Neural cell (in vitro differentiated cells): ENCODE results near the gene BCL2L12. TPM values are rescaled to one million over a fixed set of nuclear protein-coding genes. Genes with fewer than 3 reads are reported as not detected.

ENCODE experiments used
- H2AFZ ChIP-seq: fragments of 200-600, 300-800 bp; sonication (generic), shearing (Covaris generic); 2 replicates; pipeline ENCODE4 v1.6.0; 2014; ENCODE audit warnings: low read depth, mild to moderate bottlenecking, antibody characterized with exemption, low read length, moderate library complexity
- H3F3A ChIP-seq: fragments of 200-600 bp; shearing (Covaris generic); 2 replicates; pipeline ENCODE4 v1.6.1; 2016; ENCODE audit warnings: mild to moderate bottlenecking, moderate library complexity, mixed read lengths, antibody characterized with exemption, low read length; ENCODE audit not compliant: insufficient read depth, poor library complexity, severe bottlenecking
- H3K27ac ChIP-seq: fragments of 200-600, 300-800 bp; sonication (generic), shearing (Covaris generic); 2 replicates; pipeline ENCODE4 v1.5.1; 2014; ENCODE audit warnings: mild to moderate bottlenecking, low read length, moderate library complexity
- H3K27me3 ChIP-seq: fragments of 300-800, 200-600 bp; sonication (generic), shearing (Covaris generic); 2 replicates; pipeline ENCODE4 v1.6.0; 2014; ENCODE audit warnings: mild to moderate bottlenecking, low read depth, low read length, moderate library complexity; ENCODE audit not compliant: insufficient read depth
- H3K36me3 ChIP-seq: fragments of 300-800, 200-600 bp; sonication (generic), shearing (Covaris generic); 2 replicates; pipeline ENCODE4 v1.5.1; 2014; ENCODE audit warnings: mild to moderate bottlenecking, antibody characterized with exemption, low read length, moderate library complexity; ENCODE audit not compliant: insufficient read depth
- H3K4me2 ChIP-seq: fragments of 300-800, 200-600 bp; sonication (generic), shearing (Covaris generic); 2 replicates; pipeline ENCODE4 v1.6.0; 2014; ENCODE audit warnings: mild to moderate bottlenecking, low read length
- H3K4me3 ChIP-seq: fragments of 300-800, 200-600 bp; sonication (generic), shearing (Covaris generic); 2 replicates; pipeline ENCODE4 v1.5.1; 2014; ENCODE audit warnings: mild to moderate bottlenecking, low read length, moderate library complexity
- H3K79me2 ChIP-seq: fragments of 200-600 bp; shearing (Covaris generic); replicated peaks from 2 replicates; pipeline ENCODE4 v1.6.0; 2014; ENCODE audit warnings: mild to moderate bottlenecking, low read length, moderate library complexity; ENCODE audit not compliant: insufficient read depth
- H3K9ac ChIP-seq: fragments of 300-800, 200-600 bp; sonication (generic), shearing (Covaris generic); 2 replicates; pipeline ENCODE4 v1.6.1; 2016; ENCODE audit warnings: mild to moderate bottlenecking, low read length, mixed read lengths
- H3K9me2 ChIP-seq: fragments of 200-600 bp; shearing (Covaris generic); 2 replicates; pipeline ENCODE4 v1.6.1; 2016; ENCODE audit warnings: mild to moderate bottlenecking, low read length, mixed read lengths; ENCODE audit not compliant: insufficient read depth
- H3K9me3 ChIP-seq: fragments of 200-600, 300-800 bp; sonication (generic), shearing (Covaris generic); 2 replicates; pipeline ENCODE4 v1.6.1; 2016; ENCODE audit warnings: mild to moderate bottlenecking, mixed run types, low read length, moderate library complexity, mixed read lengths
- H4K20me1 ChIP-seq: fragments of 200-600 bp; shearing (Covaris generic); 2 replicates; pipeline ENCODE4 v1.6.1; 2016; ENCODE audit warnings: mild to moderate bottlenecking, mixed run types; ENCODE audit not compliant: insufficient read depth
- EP300 ChIP-seq: fragments of 450-650 bp; conservative IDR thresholded peaks from 2 replicates; pipeline ENCODE4 v1.6.1; 2014; ENCODE audit warnings: antibody characterized with exemption, mild to moderate bottlenecking, moderate library complexity; ENCODE audit not compliant: poor library complexity, severe bottlenecking
- EZH2 ChIP-seq: fragments of 200-600, 300-800 bp; shearing (Covaris generic), sonication (generic); IDR thresholded peaks from 2 replicates; pipeline ENCODE4 v1.6.1; 2014; ENCODE audit warnings: antibody characterized with exemption, low read length, borderline replicate concordance, mild to moderate bottlenecking; ENCODE audit not compliant: insufficient read depth, poor library complexity, severe bottlenecking
- MXI1 ChIP-seq: fragments of 450-650 bp; conservative IDR thresholded peaks from 2 replicates; pipeline ENCODE4 v1.6.1; 2014; ENCODE audit warnings: antibody characterized with exemption, mild to moderate bottlenecking; ENCODE audit not compliant: poor library complexity, severe bottlenecking
- POLR2AphosphoS5 ChIP-seq: IDR thresholded peaks from 2 replicates; pipeline ENCODE4 v1.6.1; 2012
- RAD21 ChIP-seq: fragments of 450-650 bp; conservative IDR thresholded peaks from 2 replicates; pipeline ENCODE4 v1.6.1; 2014; ENCODE audit warnings: antibody characterized with exemption, mild to moderate bottlenecking, moderate library complexity
- SMC3 ChIP-seq: fragments of 450-650 bp; conservative IDR thresholded peaks from 2 replicates; pipeline ENCODE4 v1.6.1; 2014; ENCODE audit warnings: antibody characterized with exemption, mild to moderate bottlenecking, moderate library complexity; ENCODE audit not compliant: poor library complexity
- TAF1 ChIP-seq: IDR thresholded peaks from 2 replicates; pipeline ENCODE4 v1.6.1; 2012; ENCODE audit warnings: low read depth
- polyA plus RNA-seq: library from polyadenylated mRNA; depleted of rRNA; stranded (reverse); fragments of >200 nt; gene quantifications from 2 replicates; pipeline ENCODE4 v1.2.3, GENCODE V29; 2014
- TF ChIP-seq, protein P1 (sequence below): IDR thresholded peaks from 2 replicates; pipeline ENCODE4 v1.6.1; 2012; ENCODE audit warnings: borderline replicate concordance
- TF ChIP-seq, protein P2 (sequence below): fragments of 450-650 bp; IDR thresholded peaks from 2 replicates; pipeline ENCODE4 v1.5.1; 2014; ENCODE audit warnings: antibody characterized with exemption, mild to moderate bottlenecking, moderate library complexity; ENCODE audit not compliant: poor library complexity, severe bottlenecking

Gene BCL2L12
- polyA plus RNA-seq, 1 donor from 2014 or later = 1.1 TPM

DNA sequence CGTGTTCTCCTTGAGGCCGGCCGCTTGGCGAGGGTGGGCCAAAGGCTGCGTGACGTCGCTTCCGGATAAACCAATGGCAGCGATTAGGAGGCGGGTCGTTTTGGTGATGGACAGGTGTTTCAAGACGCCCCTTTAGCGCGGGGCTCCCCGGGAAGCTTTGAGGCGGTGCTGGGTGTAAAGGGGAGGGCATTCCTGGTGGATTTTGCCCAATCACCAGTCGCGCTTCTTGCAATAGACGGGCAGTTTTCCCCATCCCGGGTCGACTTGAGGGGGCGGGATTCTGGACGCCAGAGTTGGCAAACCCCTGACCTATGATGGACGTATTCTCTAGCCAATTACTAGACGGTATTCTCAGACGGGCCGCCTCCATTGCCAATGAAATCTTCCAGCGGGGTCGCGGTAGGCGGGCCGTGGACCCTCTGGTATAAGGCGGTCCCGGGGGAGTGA lies 11.1 kb downstream of the BCL2L12 start:
- Histone ChIP-seq H3K27ac (peak overlapping the region; percentile 97), H2AFZ (no peak overlapping the region), H3K4me2 (no peak overlapping the region), H3K79me2 (peaks cover 35% of the 10 kb centered on the region), H3K9me2 (no peaks in the 10 kb centered on the region), H3F3A (peaks cover 3% of the 10 kb centered on the region), H3K9me3 (no peaks in the 10 kb centered on the region), H3K9ac (peak overlapping the region; percentile 98), H3K36me3 (no peaks in the 10 kb centered on the region), H3K4me3 (peak overlapping the region; percentile 100), H3K27me3 (no peaks in the 10 kb centered on the region), H4K20me1 (no peaks in the 10 kb centered on the region)
- TF ChIP-seq, protein P1, sequence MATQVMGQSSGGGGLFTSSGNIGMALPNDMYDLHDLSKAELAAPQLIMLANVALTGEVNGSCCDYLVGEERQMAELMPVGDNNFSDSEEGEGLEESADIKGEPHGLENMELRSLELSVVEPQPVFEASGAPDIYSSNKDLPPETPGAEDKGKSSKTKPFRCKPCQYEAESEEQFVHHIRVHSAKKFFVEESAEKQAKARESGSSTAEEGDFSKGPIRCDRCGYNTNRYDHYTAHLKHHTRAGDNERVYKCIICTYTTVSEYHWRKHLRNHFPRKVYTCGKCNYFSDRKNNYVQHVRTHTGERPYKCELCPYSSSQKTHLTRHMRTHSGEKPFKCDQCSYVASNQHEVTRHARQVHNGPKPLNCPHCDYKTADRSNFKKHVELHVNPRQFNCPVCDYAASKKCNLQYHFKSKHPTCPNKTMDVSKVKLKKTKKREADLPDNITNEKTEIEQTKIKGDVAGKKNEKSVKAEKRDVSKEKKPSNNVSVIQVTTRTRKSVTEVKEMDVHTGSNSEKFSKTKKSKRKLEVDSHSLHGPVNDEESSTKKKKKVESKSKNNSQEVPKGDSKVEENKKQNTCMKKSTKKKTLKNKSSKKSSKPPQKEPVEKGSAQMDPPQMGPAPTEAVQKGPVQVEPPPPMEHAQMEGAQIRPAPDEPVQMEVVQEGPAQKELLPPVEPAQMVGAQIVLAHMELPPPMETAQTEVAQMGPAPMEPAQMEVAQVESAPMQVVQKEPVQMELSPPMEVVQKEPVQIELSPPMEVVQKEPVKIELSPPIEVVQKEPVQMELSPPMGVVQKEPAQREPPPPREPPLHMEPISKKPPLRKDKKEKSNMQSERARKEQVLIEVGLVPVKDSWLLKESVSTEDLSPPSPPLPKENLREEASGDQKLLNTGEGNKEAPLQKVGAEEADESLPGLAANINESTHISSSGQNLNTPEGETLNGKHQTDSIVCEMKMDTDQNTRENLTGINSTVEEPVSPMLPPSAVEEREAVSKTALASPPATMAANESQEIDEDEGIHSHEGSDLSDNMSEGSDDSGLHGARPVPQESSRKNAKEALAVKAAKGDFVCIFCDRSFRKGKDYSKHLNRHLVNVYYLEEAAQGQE = no peak
- TF ChIP-seq RAD21 (no peak), EZH2 (no peak), POLR2AphosphoS5 (no peak), MXI1 (no peak), EP300 (no peak), SMC3 (no peak)
- TF ChIP-seq, protein P2, sequence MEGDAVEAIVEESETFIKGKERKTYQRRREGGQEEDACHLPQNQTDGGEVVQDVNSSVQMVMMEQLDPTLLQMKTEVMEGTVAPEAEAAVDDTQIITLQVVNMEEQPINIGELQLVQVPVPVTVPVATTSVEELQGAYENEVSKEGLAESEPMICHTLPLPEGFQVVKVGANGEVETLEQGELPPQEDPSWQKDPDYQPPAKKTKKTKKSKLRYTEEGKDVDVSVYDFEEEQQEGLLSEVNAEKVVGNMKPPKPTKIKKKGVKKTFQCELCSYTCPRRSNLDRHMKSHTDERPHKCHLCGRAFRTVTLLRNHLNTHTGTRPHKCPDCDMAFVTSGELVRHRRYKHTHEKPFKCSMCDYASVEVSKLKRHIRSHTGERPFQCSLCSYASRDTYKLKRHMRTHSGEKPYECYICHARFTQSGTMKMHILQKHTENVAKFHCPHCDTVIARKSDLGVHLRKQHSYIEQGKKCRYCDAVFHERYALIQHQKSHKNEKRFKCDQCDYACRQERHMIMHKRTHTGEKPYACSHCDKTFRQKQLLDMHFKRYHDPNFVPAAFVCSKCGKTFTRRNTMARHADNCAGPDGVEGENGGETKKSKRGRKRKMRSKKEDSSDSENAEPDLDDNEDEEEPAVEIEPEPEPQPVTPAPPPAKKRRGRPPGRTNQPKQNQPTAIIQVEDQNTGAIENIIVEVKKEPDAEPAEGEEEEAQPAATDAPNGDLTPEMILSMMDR = no peak

DNA sequence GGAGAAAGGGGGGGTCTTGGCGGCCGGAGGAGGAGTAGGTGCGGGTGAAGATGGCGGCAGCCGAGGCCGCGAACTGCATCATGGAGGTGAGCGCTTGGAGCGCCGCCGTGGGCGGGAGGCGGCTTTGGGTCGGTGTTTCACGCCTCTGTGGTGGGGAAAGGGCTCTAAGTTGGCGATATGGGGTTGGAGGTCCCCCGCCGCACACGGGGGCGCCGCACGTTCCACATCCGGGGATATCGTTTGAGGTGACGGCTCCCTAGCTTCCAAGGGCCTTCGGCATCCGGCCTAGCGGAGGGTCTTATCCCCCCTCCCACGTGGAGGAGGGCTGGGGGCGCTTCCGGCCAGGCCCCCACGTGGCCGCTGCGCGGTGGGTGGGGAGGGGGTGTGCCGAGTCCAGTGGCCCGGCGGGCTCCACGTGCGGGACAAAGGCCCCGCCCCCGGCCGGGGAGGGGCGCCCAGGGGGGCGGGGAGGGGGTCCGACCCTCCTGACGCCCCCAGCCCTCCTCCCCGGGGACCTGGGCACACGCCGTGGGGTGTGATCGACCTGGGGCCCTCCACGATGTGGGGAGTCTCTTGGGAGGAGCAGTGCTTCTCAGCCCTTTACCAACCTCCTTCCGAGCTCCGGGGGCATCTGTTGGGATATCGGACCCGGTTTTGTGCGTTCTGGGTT lies 11.6 kb downstream of the BCL2L12 start, which contains the start of gene PRMT1:
TSS of gene PRMT1 (plus strand) at position 41 of the 670 bp plus-strand sequence. CDS start at position 51, 10 bp downstream.
- peak; percentile 96 for TF ChIP-seq MXI1
- peak; percentile 48 for TF ChIP-seq EP300
- TF ChIP-seq, protein P2 = peak; percentile 45
- TF ChIP-seq POLR2AphosphoS5 = peak; percentile 98
- peak; percentile 50 for TF ChIP-seq TAF1
- TF ChIP-seq SMC3 = no peak
- no peak for TF ChIP-seq EZH2
- TF ChIP-seq, protein P1 = peak; percentile 64
- no peak for TF ChIP-seq RAD21
- peaks cover 35% of the 10 kb centered on the region for H3K79me2 ChIP-seq
- peak within 1 kb of the TSS; percentile 73 for H2AFZ ChIP-seq

More for the DNA sequence above, 11.6 kb downstream of the BCL2L12 start, which contains the start of gene PRMT1:
- Histone ChIP-seq H3K36me3 (no peaks in the 10 kb centered on the region), H3K4me2 (peak within 1 kb of the TSS; percentile 88), H3K27ac (peak within 1 kb of the TSS; percentile 97), H3K9ac (peak within 1 kb of the TSS; percentile 98), H3K9me3 (no peaks in the 10 kb centered on the region), H3K27me3 (no peaks in the 10 kb centered on the region), H3K9me2 (no peaks in the 10 kb centered on the region), H3K4me3 (peak within 1 kb of the TSS; percentile 100), H3F3A (peaks cover 3% of the 10 kb centered on the region), H4K20me1 (no peaks in the 10 kb centered on the region)
